GM19455 (cell line): ENCODE data around the gene FOXF2.

ENCODE experiments used
- ATAC-seq: cut with Tn5 transposase; IDR thresholded peaks from one replicate; pipeline ENCODE4 v1.9.1; 2021; ENCODE audit not compliant: unreplicated experiment

Gene FOXF2

GRCh38 chr6:1405221-1405620, 15.8 kb downstream of the FOXF2 start:
- no peak for ATAC-seq

- ATAC-seq = no peak
Observed at GRCh38 chr6:1406306-1407072, 17.1 kb downstream of the FOXF2 start.

- no peak for ATAC-seq
Observed at GRCh38 chr6:1407499-1407990, 18.2 kb downstream of the FOXF2 start.

- no peak for ATAC-seq
Observed at GRCh38 chr6:1409774-1410465, 20.5 kb downstream of the FOXF2 start.

GRCh38 chr6:1412901-1413300, 23.5 kb downstream of the FOXF2 start:
- ATAC-seq = no peak

GRCh38 chr6:1415416-1416063, 26.2 kb downstream of the FOXF2 start:
- ATAC-seq = no peak

- ATAC-seq = no peak
Observed at GRCh38 chr6:1416191-1416760, 26.9 kb downstream of the FOXF2 start.

GRCh38 chr6:1416820-1417219, 27.4 kb downstream of the FOXF2 start:
- no peak for ATAC-seq

GRCh38 chr6:1417718-1418117, 28.3 kb downstream of the FOXF2 start:
- ATAC-seq = no peak

- ATAC-seq = no peak
Observed at GRCh38 chr6:1418471-1419191, 29.3 kb downstream of the FOXF2 start.

GRCh38 chr6:1420382-1420781, 31.0 kb downstream of the FOXF2 start:
- no peak for ATAC-seq

GRCh38 chr6:1422290-1422689, 32.9 kb downstream of the FOXF2 start:
- ATAC-seq = no peak

GRCh38 chr6:1423578-1423977, 34.2 kb downstream of the FOXF2 start:
- no peak for ATAC-seq

GRCh38 chr6:1424306-1424927, 35.0 kb downstream of the FOXF2 start:
- ATAC-seq = no peak

- ATAC-seq = no peak
Observed at GRCh38 chr6:1426416-1426815, 37.0 kb downstream of the FOXF2 start.

- ATAC-seq = no peak
Observed at GRCh38 chr6:1435806-1436205, 46.4 kb downstream of the FOXF2 start.

GRCh38 chr6:1436334-1437306, 47.2 kb downstream of the FOXF2 start:
- ATAC-seq = no peak

GRCh38 chr6:1437553-1438406, 48.4 kb downstream of the FOXF2 start:
- no peak for ATAC-seq
